DND-41 (cell line): Measurements from ENCODE around the gene INPP5A.

ENCODE experiments used
- ATAC-seq: fragments of 200-7000 bp; cut with Tn5 transposase; 3 replicates; pipeline ENCODE4 v1.9.1; 2021; ENCODE audit warnings: low read depth; ENCODE audit not compliant: insufficient read depth
- DNase-seq: peaks from one replicate; pipeline ENCODE4 v3.0.0-alpha.2; 2020
- H2AFZ ChIP-seq: 2 replicates; pipeline ENCODE4 v1.6.0; 2012; ENCODE audit warnings: low read depth, low read length
- H3K27ac ChIP-seq: 2 replicates; pipeline ENCODE4 v1.5.1; 2012; ENCODE audit warnings: low read length, inconsistent platforms
- H3K27me3 ChIP-seq: fragments of 200-600 bp; sonication (generic); 2 replicates; pipeline ENCODE4 v1.6.0; 2012; ENCODE audit warnings: low read length, mild to moderate bottlenecking, inconsistent platforms; ENCODE audit not compliant: insufficient read depth, poor library complexity
- H3K36me3 ChIP-seq: 2 replicates; pipeline ENCODE4 v1.5.1; 2012; ENCODE audit warnings: low read length, inconsistent platforms; ENCODE audit not compliant: insufficient read depth
- H3K4me1 ChIP-seq: 2 replicates; pipeline ENCODE4 v1.5.1; 2012; ENCODE audit warnings: mild to moderate bottlenecking, low read length; ENCODE audit not compliant: insufficient read depth
- H3K4me2 ChIP-seq: 2 replicates; pipeline ENCODE4 v1.6.0; 2012; ENCODE audit warnings: mild to moderate bottlenecking, moderate library complexity, low read length, inconsistent platforms; ENCODE audit not compliant: insufficient read depth
- H3K4me3 ChIP-seq, 2 experiments: fragments of 200-600 bp in 1 of 2; shearing (Covaris generic) in 1 of 2; 2 replicates each; pipeline ENCODE4 v1.5.1; 2012 to 2016; ENCODE audit warnings: inconsistent platforms in 2 of 2, low read length in 2 of 2, mild to moderate bottlenecking in 2 of 2, low read depth in 1 of 2, moderate library complexity in 1 of 2
- H3K79me2 ChIP-seq: 2 replicates; pipeline ENCODE4 v1.6.0; 2012; ENCODE audit warnings: low read length, inconsistent platforms; ENCODE audit not compliant: insufficient read depth
- H3K9ac ChIP-seq: 2 replicates; pipeline ENCODE4 v1.6.0; 2012; ENCODE audit warnings: low read depth, mild to moderate bottlenecking, inconsistent platforms, low read length, moderate library complexity
- H3K9me3 ChIP-seq: 2 replicates; pipeline ENCODE4 v1.5.1; 2012; ENCODE audit warnings: low read length, moderate library complexity, mild to moderate bottlenecking, inconsistent platforms; ENCODE audit not compliant: insufficient read depth, severe bottlenecking
- H4K20me1 ChIP-seq: 2 replicates; pipeline ENCODE4 v1.6.0; 2012; ENCODE audit warnings: low read length; ENCODE audit not compliant: insufficient read depth
- CTCF ChIP-seq: IDR thresholded peaks from 2 replicates; pipeline ENCODE4 v1.5.1; 2012; ENCODE audit warnings: borderline replicate concordance, low read length, moderate library complexity, mild to moderate bottlenecking; ENCODE audit not compliant: poor library complexity, severe bottlenecking; ENCODE audit errors: extremely low read depth
- EZH2 ChIP-seq: IDR thresholded peaks from 3 replicates; pipeline ENCODE4 v1.6.1; 2012; ENCODE audit warnings: borderline replicate concordance, low read depth, mild to moderate bottlenecking, moderate library complexity, low read length, inconsistent platforms; ENCODE audit not compliant: severe bottlenecking

Gene INPP5A

GRCh38 chr10:132578287-132578951 is 40.8 kb downstream of the INPP5A start:
- H3K79me2 ChIP-seq: peaks cover 91% of the 10 kb centered on the region
- H3K9me3 ChIP-seq: no peaks in the 10 kb centered on the region
- H2AFZ ChIP-seq: no peak overlapping the region
- no peaks in the 10 kb centered on the region for H3K36me3 ChIP-seq
- no peaks in the 10 kb centered on the region for H3K4me1 ChIP-seq
- H3K27ac ChIP-seq: no peak overlapping the region
- H4K20me1 ChIP-seq: peaks cover 72% of the 10 kb centered on the region
- DNase-seq: no peak
- H3K4me3 ChIP-seq: no peak overlapping the region
- H3K27me3 ChIP-seq: no peaks in the 10 kb centered on the region
- H3K4me2 ChIP-seq: no peak overlapping the region
- no peak for TF ChIP-seq EZH2
- no peak for TF ChIP-seq CTCF
- no peak overlapping the region for H3K9ac ChIP-seq
- no peak for ATAC-seq

- Histone ChIP-seq H3K4me1 (no peaks in the 10 kb centered on the region), H4K20me1 (peaks cover 74% of the 10 kb centered on the region), H3K27ac (no peak overlapping the region), H3K79me2 (peaks cover 96% of the 10 kb centered on the region), H3K27me3 (no peaks in the 10 kb centered on the region), H3K4me2 (no peak overlapping the region), H3K9ac (no peak overlapping the region), H2AFZ (no peak overlapping the region), H3K4me3 (no peak overlapping the region), H3K9me3 (no peaks in the 10 kb centered on the region), H3K36me3 (no peaks in the 10 kb centered on the region)
- ATAC-seq (no peak), DNase-seq (no peak)
- no peak for TF ChIP-seq CTCF
- no peak for TF ChIP-seq EZH2
These were observed 41.7 kb downstream of the INPP5A start for GRCh38 chr10:132579027-132579859.

- peaks cover 96% of the 10 kb centered on the region for H3K79me2 ChIP-seq
- peaks cover 69% of the 10 kb centered on the region for H4K20me1 ChIP-seq
- no peak for DNase-seq
These were observed 42.6 kb downstream of the INPP5A start for GRCh38 chr10:132580143-132580542.

More at GRCh38 chr10:132580143-132580542, 42.6 kb downstream of the INPP5A start:
- Histone ChIP-seq H3K27ac (no peak overlapping the region), H3K4me2 (no peak overlapping the region), H3K9ac (no peak overlapping the region), H2AFZ (no peak overlapping the region), H3K36me3 (no peaks in the 10 kb centered on the region), H3K9me3 (no peaks in the 10 kb centered on the region), H3K4me1 (no peaks in the 10 kb centered on the region), H3K4me3 (no peak overlapping the region), H3K27me3 (no peaks in the 10 kb centered on the region)
- ATAC-seq: no peak
- no peak for TF ChIP-seq EZH2
- no peak for TF ChIP-seq CTCF
